ENCODE results near the gene CGB7. TPM values are rescaled to one million over a fixed set of nuclear protein-coding genes. Genes with fewer than 3 reads are reported as not detected.

The CGB7 gene
- total and polyA plus RNA-seq, 10 of the 15 experiments (the other 5 are each of a cell fraction or from before 2014, with no cell fraction given) = 0.06 TPM; not detected in 9

- TF ChIP-seq ZBTB11 (CRISPR knock-in tag; IDR thresholded peaks at IDR 0.05) = no peak
- TF ChIP-seq MXI1 (IDR thresholded peaks at IDR 0.05; ENCODE audit: low read depth, low read length) = no peak
These were observed 43.3 kb downstream of the CGB7 start (continued) for GRCh38 chr19:49014123-49014869.

GRCh38 chr19:49011194-49011593, 46.4 kb downstream of the CGB7 start:
- Histone ChIP-seq H4K20me1 (ENCODE audit: control insufficient read depth, insufficient read depth) (no peaks in the 10 kb centered on the region), H3K4me3 (no peak overlapping the region), H3K9me3 (replicated peaks; ENCODE audit: control insufficient read depth, insufficient read depth, low read length) (no peaks in the 10 kb centered on the region), H3K27ac (ENCODE audit: control insufficient read depth, insufficient read depth) (no peak overlapping the region), H3K27me3 (replicated peaks in 1 of 2; ENCODE audit: control insufficient read depth in 2 of 2, insufficient read depth in 2 of 2, low read length in 1 of 2) (no peaks in the 10 kb centered on the region), H3K36me3 (ENCODE audit: control insufficient read depth in 2 of 2, insufficient read depth in 2 of 2, low read length in 1 of 2) (peaks cover 14 to 22% of the 10 kb centered on the region in 2 experiments), H2AFZ (ENCODE audit: control insufficient read depth, low read depth, low read length) (no peak overlapping the region), H3K79me2 (ENCODE audit: control insufficient read depth, insufficient read depth, low read length) (no peaks in the 10 kb centered on the region), H3K4me1 (ENCODE audit: control insufficient read depth, insufficient read depth, low read length) (no peaks in the 10 kb centered on the region), H3K9ac (ENCODE audit: control insufficient read depth, insufficient read depth, low read length) (no peak overlapping the region), H3K4me2 (ENCODE audit: control insufficient read depth, insufficient read depth) (no peak overlapping the region)
- ChIA-PET POLR2A (interaction anchor here (1.0 kb wide), 1 partner anchor 47 kb away, joined by 3 read pairs; no protein-coding TSS in a partner anchor), CTCF (no interaction called here), SMC1A (ENCODE audit: uncharacterized antibody, unreplicated experiment) (no interaction called here), RAD21 (ENCODE audit: unreplicated experiment) (no interaction called here)
- ATAC-seq (no peak), DNase-seq (ENCODE audit: low read depth, low spot score) (no peak), FAIRE-seq (no peak)
- TF ChIP-seq IKZF2 (IDR thresholded peaks at IDR 0.05) = no peak
- no peak for TF ChIP-seq PAX5 (IDR thresholded peaks at IDR 0.05; ENCODE audit: borderline replicate concordance, low read depth, low read length)
- TF ChIP-seq CHD2 (IDR thresholded peaks at IDR 0.05; ENCODE audit: borderline replicate concordance, low read depth, low read length) = no peak
- TF ChIP-seq, protein P1, sequence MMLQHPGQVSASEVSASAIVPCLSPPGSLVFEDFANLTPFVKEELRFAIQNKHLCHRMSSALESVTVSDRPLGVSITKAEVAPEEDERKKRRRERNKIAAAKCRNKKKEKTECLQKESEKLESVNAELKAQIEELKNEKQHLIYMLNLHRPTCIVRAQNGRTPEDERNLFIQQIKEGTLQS (IDR thresholded peaks at IDR 0.05; ENCODE audit: borderline replicate concordance, extremely low read depth, low read depth, low read length) = no peak
- TF ChIP-seq RBBP5 (conservative IDR thresholded peaks at IDR 0.05) = no peak
- no peak for TF ChIP-seq RFX5 (IDR thresholded peaks at IDR 0.05; ENCODE audit: low read depth, low read length)
- no peak for TF ChIP-seq YBX1 (IDR thresholded peaks at IDR 0.05)
- no peak for TF ChIP-seq NFXL1 (IDR thresholded peaks at IDR 0.05; ENCODE audit: borderline replicate concordance)
- no peak for TF ChIP-seq MTA2 (IDR thresholded peaks at IDR 0.05; ENCODE audit: low read depth)
- no peak for TF ChIP-seq CBX3 (IDR thresholded peaks at IDR 0.05; ENCODE audit: borderline replicate concordance, low read depth)
- no peak for TF ChIP-seq CBX5 (IDR thresholded peaks at IDR 0.05; ENCODE audit: low read depth)
- in situ Hi-C loops (cut with MboI) (no loop called here), intact Hi-C loops (cut with micrococcal nuclease; ENCODE audit: unreplicated experiment) (no loop called here)
- BruUV-seq (replicated peaks) = no TSS peak
- WGBS (ENCODE audit: insufficient coverage, insufficient replicate concordance, low lambda C conversion rate, missing lambda C conversion rate) = 92% methylated on average over 17 of the region's 17 CpGs

All from GM12878 (cell line).